Islet of Langerhans (tissue), 1 donor: ENCODE data around the gene RBM12.

Experiments used
- FAIRE-seq: peaks from one replicate; lab custom pipeline; 2011; peaks lifted over from hg19 to GRCh38; lab: Jason Lieb, UNC

Gene RBM12

DNA sequence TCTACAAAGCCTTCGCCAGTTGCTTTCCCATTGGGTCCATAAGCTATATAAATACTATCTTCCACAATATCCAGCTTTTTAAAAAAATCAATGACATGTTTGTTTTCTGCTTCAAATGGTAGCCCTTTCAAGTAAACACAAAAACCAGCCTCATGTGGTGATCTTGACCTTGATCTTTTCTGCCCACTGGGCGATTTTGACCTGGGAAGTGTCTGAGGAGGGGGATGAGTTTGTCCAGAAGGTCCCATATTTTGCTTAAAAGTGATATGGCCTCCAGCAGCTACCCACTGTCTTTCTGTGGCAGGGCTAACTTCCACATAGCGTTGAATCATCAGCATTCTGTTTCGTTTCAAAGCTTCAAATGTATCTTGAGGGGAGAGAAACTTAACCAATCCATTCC, 10.8 kb downstream of the RBM12 start:
- no peak for FAIRE-seq

DNA sequence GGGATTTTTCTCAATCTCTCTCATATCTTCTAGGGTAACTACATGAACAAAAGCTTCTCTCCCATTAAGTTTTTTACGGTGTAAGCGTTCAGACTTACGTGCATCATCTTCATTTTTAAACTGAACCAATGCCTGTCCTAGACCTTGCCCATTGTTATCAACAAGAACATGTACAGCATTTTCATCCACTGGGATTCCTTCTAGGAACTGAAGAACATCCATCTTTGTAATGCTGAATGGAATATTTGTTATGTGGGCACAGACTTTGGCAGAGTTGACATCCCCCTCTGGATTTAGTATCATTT, 11.3 kb downstream of the RBM12 start:
- FAIRE-seq: no peak

GRCh38 chr20:35652641-35653429, 11.9 kb downstream of the RBM12 start:
- no peak for FAIRE-seq

DNA sequence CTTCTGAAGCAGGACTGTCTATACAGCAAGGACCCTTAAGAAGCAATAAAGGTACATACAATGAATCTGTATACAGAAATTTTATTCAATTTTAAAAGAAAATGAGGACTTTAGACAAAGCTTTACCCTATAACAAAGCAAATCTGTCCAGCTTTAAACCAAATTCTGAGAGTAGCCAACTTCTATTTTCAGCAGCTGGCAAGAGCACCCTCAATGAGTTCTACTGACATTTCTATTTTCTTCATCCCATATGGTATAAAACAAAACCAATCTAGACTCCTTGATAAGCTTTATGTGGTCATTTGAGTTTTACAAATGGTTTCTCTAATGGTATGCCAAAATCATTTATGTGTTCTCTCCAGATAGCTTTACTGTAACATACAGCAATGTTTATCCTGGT, 12.7 kb downstream of the RBM12 start:
- FAIRE-seq: no peak

- FAIRE-seq: no peak
These were observed 14.1 kb downstream of the RBM12 start for GRCh38 chr20:35650632-35651031.

DNA sequence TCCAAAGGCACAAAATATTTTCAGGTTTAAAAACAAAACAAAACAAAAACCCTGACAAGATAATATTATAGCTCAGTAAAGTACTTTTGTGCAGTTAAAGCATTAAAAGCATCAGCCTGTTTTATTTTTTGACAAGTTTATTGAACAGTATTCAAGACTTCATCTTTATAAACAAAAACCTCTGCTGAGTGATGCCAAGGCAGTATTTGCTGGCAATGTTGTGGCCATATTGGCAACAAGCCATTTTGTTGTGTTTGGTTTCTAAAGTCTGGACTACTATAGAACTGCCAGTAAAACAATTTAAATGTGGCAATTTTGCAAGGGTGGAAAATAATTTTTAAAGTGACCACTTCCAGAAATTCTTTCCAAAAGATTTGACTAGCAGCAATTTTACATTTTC, 15.9 kb downstream of the RBM12 start:
- no peak for FAIRE-seq

- FAIRE-seq: no peak
These were observed 19.9 kb downstream of the RBM12 start for GRCh38 chr20:35644806-35645205.

DNA sequence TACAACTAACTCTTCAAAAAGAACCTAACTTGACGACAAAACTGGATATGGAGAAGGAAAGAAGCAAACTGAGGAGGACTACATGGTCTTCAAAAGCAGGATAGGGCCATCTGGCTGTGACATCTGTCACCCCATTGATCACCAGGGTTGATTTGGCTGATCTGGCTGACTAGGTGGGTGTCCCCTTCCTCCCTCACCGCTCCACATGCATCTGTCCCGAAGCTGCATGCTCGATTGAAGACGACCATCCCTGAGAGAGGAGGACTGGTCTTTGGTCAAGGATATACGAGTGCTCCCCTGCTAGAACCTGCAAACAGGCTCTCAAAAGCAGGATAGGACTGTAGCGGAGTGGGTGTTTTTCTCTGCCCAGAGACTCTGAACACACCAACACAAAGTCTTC, 21.7 kb downstream of the RBM12 start:
- FAIRE-seq: no peak

GRCh38 chr20:35641743-35642142, 23.0 kb downstream of the RBM12 start:
- no peak for FAIRE-seq

- no peak for FAIRE-seq
These were observed 24.0 kb downstream of the RBM12 start for GRCh38 chr20:35640724-35641123.

DNA sequence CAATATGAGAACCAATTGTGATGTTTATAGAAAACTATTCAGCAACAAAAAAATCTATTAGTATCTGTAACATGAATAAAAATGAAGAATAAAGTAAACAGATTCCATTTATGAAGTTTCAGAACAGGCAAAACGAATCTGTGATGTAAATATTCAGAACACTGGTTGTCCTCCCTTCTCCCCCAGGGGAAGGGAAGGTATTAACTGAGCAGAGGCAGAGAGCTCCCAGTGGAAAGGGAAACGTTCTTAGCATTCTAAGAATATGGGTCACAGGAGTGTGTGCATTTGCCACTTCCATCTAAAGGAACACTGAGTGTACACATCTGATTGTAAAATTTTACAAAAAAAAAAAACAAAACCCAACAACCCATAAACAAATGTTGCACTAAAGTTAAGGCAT, 25.9 kb downstream of the RBM12 start:
- FAIRE-seq: no peak

- no peak for FAIRE-seq
These were observed 27.4 kb downstream of the RBM12 start for GRCh38 chr20:35637276-35637675.

DNA sequence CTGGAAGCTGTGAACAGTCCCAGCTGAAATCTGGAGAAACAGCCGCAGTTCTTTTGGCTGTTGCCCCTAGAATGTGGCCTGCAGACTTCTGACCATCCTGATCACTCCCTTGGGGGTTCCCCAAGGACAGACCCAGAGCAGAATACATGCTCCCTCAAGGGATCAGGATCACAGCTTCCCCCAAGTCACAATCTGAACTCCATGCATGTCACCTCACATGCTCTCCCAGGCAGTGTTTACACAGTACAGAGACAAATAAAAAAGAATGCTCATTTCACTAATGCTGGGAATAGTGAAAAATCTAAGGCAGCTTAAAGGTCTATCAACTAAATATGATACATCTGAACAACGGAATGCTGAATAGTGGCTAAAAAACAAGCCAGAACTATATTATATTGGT, 28.6 kb downstream of the RBM12 start:
- no peak for FAIRE-seq

- FAIRE-seq: no peak
These were observed 29.0 kb downstream of the RBM12 start for GRCh38 chr20:35635652-35636051.

- FAIRE-seq: no peak
These were observed 32.1 kb downstream of the RBM12 start for GRCh38 chr20:35632539-35633115.

DNA sequence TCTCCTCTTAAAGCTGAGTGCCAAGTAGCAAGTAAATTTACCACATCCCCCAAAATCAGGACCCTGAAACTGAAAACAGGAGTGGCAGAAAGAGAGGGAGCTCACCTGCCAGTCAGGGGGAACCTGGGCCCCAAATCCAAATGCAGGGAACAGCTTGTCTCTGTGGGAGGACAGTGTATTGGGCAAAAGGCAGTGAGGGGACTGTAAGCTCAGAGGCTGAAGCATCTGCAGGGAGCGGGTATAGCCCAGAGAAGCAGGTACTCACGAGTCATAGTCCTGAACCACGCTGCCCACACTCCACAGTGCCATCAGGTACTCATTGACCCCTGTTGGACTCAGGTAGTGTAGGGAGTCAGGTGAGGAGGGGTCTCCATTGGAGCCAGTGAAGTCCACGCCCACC, 34.1 kb downstream of the RBM12 start:
- FAIRE-seq: no peak

DNA sequence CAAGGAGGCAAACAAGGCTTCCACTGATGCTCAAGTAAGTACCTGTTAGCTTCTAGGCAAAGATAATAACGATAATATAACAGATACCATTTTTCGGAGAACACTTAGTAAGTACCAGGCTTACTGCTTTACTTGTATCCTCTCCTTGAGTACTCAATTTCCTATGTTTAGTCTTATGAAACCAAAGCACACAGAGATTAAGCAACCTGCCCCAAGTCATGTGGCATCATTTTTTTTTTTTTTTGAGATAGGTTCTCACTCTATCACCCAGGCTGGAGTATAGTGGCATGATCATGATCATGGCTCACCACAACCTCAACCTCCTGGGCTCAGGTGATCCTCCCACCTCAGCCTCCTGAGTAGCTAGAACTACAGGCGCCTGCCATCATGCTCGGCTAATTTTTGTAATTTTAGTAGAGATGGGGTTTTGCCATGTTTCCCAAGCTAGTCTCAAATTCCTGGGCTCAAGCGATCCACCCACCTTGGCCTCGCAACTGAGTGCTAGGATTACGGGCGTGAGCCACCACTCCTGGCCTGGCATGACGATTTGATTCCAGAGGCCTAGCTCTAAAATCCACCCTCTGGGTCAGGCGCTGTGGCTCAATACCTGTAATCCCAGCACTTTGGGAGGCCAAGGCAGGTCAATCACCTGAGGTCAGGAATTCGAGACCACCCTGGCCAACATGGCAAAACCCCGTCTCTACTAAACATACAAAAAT, 35.1 kb downstream of the RBM12 start:
- no peak for FAIRE-seq

GRCh38 chr20:35627121-35627520, 37.6 kb downstream of the RBM12 start:
- no peak for FAIRE-seq

- FAIRE-seq: no peak
These were observed 38.2 kb downstream of the RBM12 start for GRCh38 chr20:35626386-35627001.

DNA sequence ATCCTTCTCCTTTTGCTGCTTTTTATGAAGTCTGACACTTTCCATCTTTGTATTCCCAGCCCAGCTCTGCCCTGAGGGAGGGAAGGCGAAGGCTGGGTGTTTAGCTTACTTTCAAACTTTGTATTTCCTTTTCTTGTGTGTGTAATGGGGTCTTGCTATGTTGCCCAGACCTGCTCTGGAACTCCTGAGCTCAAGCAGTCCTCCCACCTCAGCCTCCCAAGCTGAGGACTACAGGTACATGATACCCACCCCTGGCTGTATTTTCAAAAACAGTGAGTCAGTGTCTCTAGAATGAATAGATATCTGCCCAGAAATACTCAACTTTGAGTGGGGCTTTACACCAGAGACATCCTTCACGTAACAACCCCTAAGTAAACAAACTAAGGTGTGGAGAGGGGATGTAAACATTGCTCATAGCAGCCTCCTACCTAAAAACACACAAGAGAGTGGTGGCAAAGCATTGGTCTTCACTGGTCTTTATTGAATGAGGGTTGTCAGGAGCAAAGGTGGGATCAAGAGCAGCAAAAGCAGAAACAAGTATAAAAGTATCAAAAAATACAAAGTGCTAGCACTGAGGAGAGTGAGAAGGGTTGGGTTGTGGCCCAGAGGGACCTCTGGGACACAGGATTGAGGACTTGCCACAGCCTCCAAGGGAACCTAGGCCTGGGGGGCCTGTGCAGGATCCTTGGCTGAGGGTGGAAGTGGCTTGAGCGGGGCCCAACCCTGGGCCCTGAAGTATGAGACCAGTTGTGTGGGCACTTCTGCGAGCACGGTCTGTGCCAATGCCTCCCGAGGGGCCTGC, 38.9 kb downstream of the RBM12 start:
- no peak for FAIRE-seq

DNA sequence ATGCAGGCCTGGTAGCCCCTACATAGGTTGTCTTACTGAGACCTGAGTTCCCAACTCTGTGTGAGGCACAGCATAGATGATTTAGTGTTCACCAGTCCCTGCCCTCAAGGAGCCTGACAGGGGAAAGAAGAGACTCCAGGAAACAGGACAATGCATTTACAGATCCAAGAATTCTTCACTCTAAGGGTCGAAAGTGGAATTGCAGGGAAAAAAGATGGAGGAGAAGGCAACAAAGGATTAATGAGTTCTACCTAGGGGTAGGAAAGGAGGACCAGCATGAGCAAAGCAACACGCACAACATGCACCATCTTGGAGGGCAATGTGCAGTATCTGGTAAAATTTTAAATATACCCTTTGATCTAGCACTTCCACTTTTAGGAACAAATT, 43.1 kb downstream of the RBM12 start:
- FAIRE-seq: no peak

- FAIRE-seq: no peak
These were observed 43.7 kb downstream of the RBM12 start for GRCh38 chr20:35620818-35621559.
